ENCODE results near the gene TRH. TPM values are rescaled to one million over a fixed set of nuclear protein-coding genes. Genes with fewer than 3 reads are reported as not detected.

TRH gene
- total RNA-seq, 2 donors from 2014 or later, result 0.22 to 0.29 TPM

DNA sequence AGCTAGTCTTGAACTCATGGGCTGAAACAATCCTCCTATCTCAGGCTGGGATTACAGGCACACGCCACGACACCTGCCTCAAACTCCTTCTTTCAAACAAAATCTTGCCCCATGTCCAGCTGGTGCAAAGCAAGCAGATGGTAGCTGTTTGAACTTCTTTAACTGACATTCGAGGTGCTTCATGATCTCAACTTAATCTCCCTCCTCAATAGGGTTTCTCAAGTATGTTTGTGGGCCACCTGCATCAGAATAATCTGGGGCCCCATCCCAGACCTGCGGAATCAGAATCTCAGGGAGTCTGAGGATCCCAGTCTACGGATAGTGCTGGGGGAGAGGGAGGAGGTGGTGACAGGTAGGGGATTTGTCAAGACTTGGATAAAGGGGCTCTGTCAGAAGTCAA lies 20.9 kb upstream of the TRH start:
- peaks cover 7% of the 10 kb centered on the region for H3K27me3 ChIP-seq (ENCODE audit: control insufficient read depth, insufficient read depth, low read length, poor library complexity, severe bottlenecking)
- no peak overlapping the region for H3K27ac Mint-ChIP-seq
- H3K4me1 Mint-ChIP-seq, result peaks cover 2% of the 10 kb centered on the region
- no peaks in the 10 kb centered on the region for H3K4me1 ChIP-seq (ENCODE audit: control insufficient read depth, insufficient read depth, low read length)
- H3K4me3 ChIP-seq (ENCODE audit: low read length), result no peak overlapping the region
- no peak overlapping the region for H3K9ac ChIP-seq (ENCODE audit: extremely low read depth, low read length, poor library complexity, severe bottlenecking)
- H3K9me3 ChIP-seq (ENCODE audit: control insufficient read depth, low read length), result no peaks in the 10 kb centered on the region
- TF ChIP-seq, protein P1, sequence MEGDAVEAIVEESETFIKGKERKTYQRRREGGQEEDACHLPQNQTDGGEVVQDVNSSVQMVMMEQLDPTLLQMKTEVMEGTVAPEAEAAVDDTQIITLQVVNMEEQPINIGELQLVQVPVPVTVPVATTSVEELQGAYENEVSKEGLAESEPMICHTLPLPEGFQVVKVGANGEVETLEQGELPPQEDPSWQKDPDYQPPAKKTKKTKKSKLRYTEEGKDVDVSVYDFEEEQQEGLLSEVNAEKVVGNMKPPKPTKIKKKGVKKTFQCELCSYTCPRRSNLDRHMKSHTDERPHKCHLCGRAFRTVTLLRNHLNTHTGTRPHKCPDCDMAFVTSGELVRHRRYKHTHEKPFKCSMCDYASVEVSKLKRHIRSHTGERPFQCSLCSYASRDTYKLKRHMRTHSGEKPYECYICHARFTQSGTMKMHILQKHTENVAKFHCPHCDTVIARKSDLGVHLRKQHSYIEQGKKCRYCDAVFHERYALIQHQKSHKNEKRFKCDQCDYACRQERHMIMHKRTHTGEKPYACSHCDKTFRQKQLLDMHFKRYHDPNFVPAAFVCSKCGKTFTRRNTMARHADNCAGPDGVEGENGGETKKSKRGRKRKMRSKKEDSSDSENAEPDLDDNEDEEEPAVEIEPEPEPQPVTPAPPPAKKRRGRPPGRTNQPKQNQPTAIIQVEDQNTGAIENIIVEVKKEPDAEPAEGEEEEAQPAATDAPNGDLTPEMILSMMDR (conservative IDR thresholded peaks at IDR 0.05), result no peak
- no peaks in the 10 kb centered on the region for H3K36me3 Mint-ChIP-seq (ENCODE audit: low read depth)
- DNase-seq, result no peak
- H3K27me3 Mint-ChIP-seq (ENCODE audit: insufficient read depth), result peaks cover 53% of the 10 kb centered on the region
- no peaks in the 10 kb centered on the region for H3K9me3 Mint-ChIP-seq
- H3K27ac ChIP-seq (ENCODE audit: low read depth, low read length), result no peak overlapping the region
- H3K36me3 ChIP-seq (ENCODE audit: control insufficient read depth, insufficient read depth, low read length), result no peaks in the 10 kb centered on the region
- 58 to 73% methylated on average over 4 to 5 of the region's 5 CpGs for WGBS, 2 experiments (ENCODE audit: insufficient coverage in 1 of 2, insufficient read length in 1 of 2)
- no peak overlapping the region for H3K4me3 Mint-ChIP-seq

GRCh38 chr3:129954514-129954913 lies 20.0 kb upstream of the TRH start:
- H3K4me1 Mint-ChIP-seq, result peaks cover 2% of the 10 kb centered on the region
- H3K4me1 ChIP-seq (ENCODE audit: control insufficient read depth, insufficient read depth, low read length), result no peaks in the 10 kb centered on the region
- H3K9me3 Mint-ChIP-seq, result no peaks in the 10 kb centered on the region
- H3K27ac ChIP-seq (ENCODE audit: low read depth, low read length), result no peak overlapping the region
- H3K9me3 ChIP-seq (ENCODE audit: control insufficient read depth, low read length), result no peaks in the 10 kb centered on the region
- DNase-seq, result no peak
- no peak overlapping the region for H3K9ac ChIP-seq (ENCODE audit: extremely low read depth, low read length, poor library complexity, severe bottlenecking)
- no peak overlapping the region for H3K4me3 ChIP-seq (ENCODE audit: low read length)
- no peak overlapping the region for H3K4me3 Mint-ChIP-seq
- H3K36me3 Mint-ChIP-seq (ENCODE audit: low read depth), result no peaks in the 10 kb centered on the region
- TF ChIP-seq, protein P1 (conservative IDR thresholded peaks at IDR 0.05), result no peak
- 48 to 50% methylated on average over 2 of the region's 2 CpGs for WGBS, 2 experiments (ENCODE audit: insufficient coverage in 1 of 2, insufficient read length in 1 of 2)
- peaks cover 52% of the 10 kb centered on the region for H3K27me3 Mint-ChIP-seq (ENCODE audit: insufficient read depth)
- H3K27me3 ChIP-seq (ENCODE audit: control insufficient read depth, insufficient read depth, low read length, poor library complexity, severe bottlenecking), result peaks cover 7% of the 10 kb centered on the region
- no peak overlapping the region for H3K27ac Mint-ChIP-seq
- H3K36me3 ChIP-seq (ENCODE audit: control insufficient read depth, insufficient read depth, low read length), result no peaks in the 10 kb centered on the region

GRCh38 chr3:129956936-129957335 lies 17.6 kb upstream of the TRH start:
- no peaks in the 10 kb centered on the region for H3K36me3 Mint-ChIP-seq (ENCODE audit: low read depth)
- no peaks in the 10 kb centered on the region for H3K36me3 ChIP-seq (ENCODE audit: control insufficient read depth, insufficient read depth, low read length)
- no peak overlapping the region for H3K9ac ChIP-seq (ENCODE audit: extremely low read depth, low read length, poor library complexity, severe bottlenecking)
- peaks cover 7% of the 10 kb centered on the region for H3K27me3 ChIP-seq (ENCODE audit: control insufficient read depth, insufficient read depth, low read length, poor library complexity, severe bottlenecking)
- TF ChIP-seq, protein P1 (conservative IDR thresholded peaks at IDR 0.05), result no peak
- H3K27ac Mint-ChIP-seq, result no peak overlapping the region
- no peaks in the 10 kb centered on the region for H3K4me1 ChIP-seq (ENCODE audit: control insufficient read depth, insufficient read depth, low read length)
- no peak for DNase-seq
- peaks cover 2% of the 10 kb centered on the region for H3K4me1 Mint-ChIP-seq
- H3K27ac ChIP-seq (ENCODE audit: low read depth, low read length), result no peak overlapping the region
- peaks cover 56% of the 10 kb centered on the region for H3K27me3 Mint-ChIP-seq (ENCODE audit: insufficient read depth)
- H3K9me3 Mint-ChIP-seq, result no peaks in the 10 kb centered on the region
- no peaks in the 10 kb centered on the region for H3K9me3 ChIP-seq (ENCODE audit: control insufficient read depth, low read length)
- H3K4me3 ChIP-seq (ENCODE audit: low read length), result no peak overlapping the region
- no peak overlapping the region for H3K4me3 Mint-ChIP-seq
